ENCODE data around the gene MAP3K2.
"Not testable (repeated sequence)": the region's sequence is repeated elsewhere in the genome, so short reads cannot be mapped to it uniquely, and the experiment has no call there.

MAP3K2 gene

DNA sequence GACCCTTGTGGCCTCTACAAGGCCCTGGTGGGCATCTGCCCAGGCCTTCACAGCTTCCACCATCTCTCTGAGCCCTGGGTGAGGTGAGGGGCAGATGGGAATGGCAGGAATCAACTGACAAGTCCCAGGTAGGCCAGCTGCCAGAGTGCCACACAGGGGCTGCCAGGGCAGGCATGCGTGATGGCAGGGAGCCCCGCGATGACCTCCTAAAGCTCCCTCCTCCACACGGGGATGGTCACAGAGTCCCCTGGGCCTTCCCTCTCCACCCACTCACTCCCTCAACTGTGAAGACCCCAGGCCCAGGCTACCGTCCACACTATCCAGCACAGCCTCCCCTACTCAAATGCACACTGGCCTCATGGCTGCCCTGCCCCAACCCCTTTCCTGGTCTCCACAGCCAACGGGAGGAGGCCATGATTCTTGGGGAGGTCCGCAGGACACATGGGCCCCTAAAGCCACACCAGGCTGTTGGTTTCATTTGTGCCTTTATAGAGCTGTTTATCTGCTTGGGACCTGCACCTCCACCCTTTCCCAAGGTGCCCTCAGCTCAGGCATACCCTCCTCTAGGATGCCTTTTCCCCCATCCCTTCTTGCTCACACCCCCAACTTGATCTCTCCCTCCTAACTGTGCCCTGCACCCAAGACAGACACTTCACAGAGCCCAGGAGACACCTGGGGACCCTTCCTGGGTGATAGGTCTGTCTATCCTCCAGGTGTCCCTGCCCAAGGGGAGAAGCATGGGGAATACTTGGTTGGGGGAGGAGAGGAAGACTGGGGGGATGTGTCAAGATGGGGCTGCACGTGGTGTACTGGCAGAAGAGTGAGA is 32.5 kb upstream of the MAP3K2 start:
- DNase-seq (ENCODE audit: low read depth): no peak

DNA sequence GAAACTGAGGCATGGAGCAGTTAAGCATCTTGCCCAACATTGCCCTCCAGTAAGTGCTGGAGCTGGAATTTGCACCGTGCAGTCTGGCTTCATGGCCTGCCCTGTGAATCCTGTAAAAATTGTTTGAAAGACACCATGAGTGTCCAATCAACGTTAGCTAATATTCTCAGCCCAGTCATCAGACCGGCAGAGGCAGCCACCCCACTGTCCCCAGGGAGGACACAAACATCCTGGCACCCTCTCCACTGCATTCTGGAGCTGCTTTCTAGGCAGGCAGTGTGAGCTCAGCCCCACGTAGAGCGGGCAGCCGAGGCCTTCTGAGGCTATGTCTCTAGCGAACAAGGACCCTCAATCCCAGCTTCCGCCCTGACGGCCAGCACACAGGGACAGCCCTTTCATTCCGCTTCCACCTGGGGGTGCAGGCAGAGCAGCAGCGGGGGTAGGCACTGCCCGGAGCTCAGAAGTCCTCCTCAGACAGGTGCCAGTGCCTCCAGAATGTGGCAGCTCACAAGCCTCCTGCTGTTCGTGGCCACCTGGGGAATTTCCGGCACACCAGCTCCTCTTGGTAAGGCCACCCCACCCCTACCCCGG is 31.8 kb upstream of the MAP3K2 start:
- DNase-seq (ENCODE audit: low read depth): no peak

DNA sequence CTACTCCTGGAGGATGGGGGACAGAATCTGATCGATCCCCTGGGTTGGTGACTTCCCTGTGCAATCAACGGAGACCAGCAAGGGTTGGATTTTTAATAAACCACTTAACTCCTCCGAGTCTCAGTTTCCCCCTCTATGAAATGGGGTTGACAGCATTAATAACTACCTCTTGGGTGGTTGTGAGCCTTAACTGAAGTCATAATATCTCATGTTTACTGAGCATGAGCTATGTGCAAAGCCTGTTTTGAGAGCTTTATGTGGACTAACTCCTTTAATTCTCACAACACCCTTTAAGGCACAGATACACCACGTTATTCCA is 31.3 kb upstream of the MAP3K2 start:
- no peak for DNase-seq (ENCODE audit: low read depth)

DNA sequence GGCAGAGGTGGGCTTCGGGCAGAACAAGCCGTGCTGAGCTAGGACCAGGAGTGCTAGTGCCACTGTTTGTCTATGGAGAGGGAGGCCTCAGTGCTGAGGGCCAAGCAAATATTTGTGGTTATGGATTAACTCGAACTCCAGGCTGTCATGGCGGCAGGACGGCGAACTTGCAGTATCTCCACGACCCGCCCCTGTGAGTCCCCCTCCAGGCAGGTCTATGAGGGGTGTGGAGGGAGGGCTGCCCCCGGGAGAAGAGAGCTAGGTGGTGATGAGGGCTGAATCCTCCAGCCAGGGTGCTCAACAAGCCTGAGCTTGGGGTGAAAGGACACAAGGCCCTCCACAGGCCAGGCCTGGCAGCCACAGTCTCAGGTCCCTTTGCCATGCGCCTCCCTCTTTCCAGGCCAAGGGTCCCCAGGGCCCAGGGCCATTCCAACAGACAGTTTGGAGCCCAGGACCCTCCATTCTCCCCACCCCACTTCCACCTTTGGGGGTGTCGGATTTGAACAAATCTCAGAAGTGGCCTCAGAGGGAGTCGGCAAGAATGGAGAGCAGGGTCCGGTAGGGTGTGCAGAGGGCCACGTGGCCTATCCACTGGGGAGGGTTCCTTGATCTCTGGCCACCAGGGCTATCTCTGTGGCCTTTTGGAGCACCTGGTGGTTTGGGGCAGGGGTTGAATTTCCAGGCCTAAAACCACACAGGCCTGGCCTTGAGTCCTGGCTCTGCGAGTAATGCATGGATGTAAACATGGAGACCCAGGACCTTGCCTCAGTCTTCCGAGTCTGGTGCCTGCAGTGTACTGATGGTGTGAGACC is 30.7 kb upstream of the MAP3K2 start, which contains the start of gene PROC:
Gene PROC (plus strand): TSS at position 128 of the 812 bp plus-strand sequence. CDS start 1,516 bp downstream, outside the sequence.
- DNase-seq (ENCODE audit: low read depth): no peak

DNA sequence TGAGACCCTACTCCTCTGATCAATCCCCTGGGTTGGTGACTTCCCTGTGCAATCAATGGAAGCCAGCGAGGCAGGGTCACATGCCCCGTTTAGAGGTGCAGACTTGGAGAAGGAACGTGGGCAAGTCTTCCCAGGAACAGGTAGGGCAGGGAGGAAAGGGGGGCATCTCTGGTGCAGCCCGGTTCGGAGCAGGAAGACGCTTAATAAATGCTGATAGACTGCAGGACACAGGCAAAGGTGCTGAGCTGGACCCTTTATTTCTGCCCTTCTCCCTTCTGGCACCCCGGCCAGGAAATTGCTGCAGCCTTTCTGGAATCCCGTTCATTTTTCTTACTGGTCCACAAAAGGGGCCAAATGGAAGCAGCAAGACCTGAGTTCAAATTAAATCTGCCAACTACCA is 29.6 kb upstream of the MAP3K2 start:
- DNase-seq (ENCODE audit: low read depth): no peak

DNA sequence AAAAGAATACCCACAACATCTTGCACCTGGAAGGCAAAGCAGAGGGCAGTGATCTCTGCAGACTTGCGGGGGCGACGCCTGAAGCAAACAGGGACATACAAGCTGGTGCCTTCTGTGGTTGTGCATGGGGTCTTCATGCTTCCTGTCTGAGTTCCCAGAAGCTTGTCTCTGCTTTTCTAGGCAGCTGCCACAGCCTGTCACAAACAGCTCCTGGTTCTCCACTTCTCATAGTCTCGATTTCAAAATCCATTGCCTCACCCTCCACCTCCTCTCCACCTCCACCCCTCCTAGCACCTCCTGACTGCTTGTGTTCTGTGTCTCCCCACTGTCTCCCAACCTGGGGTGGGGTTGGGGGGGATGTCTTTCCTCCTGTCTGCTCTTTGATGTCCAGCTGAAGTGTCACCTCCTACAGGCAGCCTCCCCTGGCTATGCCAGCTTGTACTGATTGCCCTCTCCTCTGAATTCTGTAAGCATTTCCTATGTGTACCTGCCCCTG is 28.8 kb upstream of the MAP3K2 start:
- no peak for DNase-seq (ENCODE audit: low read depth)

DNA sequence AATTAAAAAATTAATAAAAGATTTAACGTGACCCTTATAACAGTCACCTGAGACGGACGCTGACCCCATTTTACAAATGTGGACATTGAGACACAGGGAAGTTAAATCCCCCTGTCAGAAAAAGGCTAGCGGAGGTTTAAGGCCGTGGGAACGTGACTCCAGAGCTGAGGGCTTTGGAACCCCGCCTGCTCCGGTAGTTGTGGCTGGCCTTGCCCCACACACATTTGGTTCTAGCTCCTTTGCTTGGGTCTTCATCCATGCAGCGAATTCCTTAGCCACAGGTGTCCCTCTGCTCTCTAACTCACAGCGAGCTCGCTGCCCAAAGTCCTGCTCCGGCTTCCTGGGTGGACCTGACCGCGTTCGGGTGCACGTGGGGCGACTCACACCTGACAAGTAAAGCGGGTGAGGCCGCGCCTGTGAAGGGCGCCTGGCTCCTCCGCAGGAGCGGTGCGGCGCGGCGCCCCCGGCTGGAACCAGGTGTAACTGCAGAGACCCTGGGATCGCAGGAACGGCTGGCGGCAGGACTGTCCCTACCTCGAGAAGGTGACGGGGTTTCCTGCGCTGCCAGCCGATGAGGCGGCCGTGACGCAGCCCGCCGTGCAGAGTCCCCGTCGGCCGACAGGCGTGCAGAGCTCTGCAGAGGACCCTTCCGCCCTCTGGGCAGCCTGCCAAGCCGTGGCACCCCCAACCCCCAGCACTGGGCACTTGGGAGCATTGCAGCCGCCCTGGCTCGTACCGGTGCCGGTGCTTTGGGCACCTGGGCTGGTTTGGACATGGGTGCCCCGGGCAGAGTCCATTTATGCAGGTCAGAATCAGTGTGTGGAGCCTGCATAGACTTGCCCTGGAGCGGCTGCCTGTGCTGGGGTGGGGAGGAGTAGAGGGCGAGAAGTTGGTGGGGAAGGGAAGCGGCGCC is 28.1 kb upstream of the MAP3K2 start:
- peak; percentile 56 for DNase-seq (ENCODE audit: low read depth)

DNA sequence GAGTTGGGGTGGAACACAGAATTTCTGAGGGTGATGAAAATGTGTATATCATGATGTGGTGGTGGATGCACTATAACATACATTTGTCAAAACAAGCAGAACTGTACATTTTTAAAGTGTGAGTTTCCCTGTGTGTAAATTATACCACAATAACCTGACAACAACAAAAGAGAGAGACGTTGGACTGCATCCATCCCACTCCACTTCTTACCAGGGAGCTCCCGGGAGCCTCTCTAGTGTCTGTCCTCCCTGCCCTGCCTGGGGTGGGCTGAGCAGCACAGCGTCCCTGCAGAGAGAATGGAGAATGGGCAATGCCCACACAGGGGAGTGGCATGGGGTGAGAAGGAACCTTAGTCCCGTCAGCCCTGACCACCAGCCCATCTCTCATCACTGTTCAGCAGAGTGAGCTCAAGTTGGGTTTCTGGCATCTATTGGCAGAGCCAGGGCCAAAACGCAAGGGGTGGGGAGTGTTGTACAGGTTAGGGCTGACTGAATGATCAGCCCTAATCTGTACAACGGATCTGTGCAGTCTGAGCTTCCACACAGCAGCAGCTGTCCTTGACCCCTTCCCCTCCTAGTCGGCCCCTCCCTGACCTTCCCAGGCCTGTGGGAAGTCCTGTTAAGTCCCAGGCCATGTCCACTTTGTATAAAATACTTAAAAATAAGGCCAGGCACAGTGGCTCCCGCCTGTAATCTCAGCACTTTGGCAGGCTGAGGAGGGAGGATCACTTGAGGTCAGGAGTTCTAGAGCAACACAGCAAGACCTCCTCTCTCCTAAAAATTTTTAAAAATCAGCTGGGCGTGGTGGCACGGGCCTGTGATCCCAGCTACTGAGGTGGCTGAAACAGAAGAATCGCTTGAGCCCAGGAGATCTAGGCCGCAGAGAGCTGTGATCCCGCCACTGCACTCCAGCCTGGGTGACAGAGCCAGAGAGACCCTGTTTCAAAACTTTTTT is 27.1 kb upstream of the MAP3K2 start:
- no peak for DNase-seq (ENCODE audit: low read depth)

DNA sequence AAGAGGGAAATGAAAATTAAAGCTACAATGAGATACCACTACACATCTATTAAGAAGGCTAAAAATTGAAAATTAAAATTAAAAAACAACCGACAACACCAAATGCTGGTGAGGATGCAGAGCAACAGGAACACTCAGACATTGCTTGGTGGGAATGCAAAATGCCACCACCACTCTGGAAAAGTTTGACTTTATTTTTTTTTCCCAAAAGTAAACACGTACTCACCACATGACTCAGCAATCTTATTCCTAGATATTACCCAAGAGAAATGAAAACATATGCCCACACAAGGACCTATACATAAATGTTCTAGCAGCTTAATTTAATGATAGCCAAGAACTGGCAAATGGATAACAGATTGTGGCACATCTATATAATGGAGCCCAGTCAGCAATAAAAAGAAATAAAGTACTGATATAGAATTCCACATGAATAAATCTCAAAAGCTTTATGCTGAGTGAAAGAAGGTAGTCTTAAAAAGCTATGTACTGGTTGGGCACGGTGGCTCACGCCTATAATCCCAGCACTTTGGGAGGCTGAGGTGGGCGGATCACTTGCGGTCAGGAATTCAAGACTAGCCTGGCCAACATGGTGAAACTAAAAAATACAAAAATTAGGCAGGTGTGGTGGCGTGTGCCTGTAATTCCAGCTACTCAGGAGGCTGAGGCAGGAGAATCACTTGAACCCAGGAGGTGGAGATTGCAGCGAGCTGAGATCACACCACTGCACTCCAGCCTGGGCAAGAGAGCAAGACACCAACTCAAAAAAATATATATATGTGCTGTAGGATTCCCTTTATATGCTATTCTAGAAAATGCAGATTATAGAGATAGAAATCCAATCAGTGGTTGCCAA is 26.2 kb upstream of the MAP3K2 start:
- DNase-seq (ENCODE audit: low read depth): no peak

DNA sequence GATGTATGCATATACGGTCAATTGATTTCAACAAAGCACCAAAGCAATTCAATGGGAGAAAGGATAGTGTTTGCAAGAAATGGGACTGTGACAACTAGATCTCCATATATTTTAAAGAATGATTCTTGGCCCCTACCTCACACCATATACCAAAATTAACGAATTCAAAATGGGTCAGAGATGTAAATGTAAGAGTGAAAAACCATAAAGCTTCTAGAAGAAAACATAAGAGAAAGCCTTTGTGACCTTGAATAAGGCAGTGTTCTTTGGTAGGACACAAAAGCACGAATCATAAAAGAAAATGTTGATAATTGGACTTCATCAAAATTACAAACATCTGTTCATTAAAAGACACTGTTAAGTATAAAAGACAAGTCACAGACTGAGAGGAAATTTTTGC is 25.4 kb upstream of the MAP3K2 start:
- no peak for DNase-seq (ENCODE audit: low read depth)

DNA sequence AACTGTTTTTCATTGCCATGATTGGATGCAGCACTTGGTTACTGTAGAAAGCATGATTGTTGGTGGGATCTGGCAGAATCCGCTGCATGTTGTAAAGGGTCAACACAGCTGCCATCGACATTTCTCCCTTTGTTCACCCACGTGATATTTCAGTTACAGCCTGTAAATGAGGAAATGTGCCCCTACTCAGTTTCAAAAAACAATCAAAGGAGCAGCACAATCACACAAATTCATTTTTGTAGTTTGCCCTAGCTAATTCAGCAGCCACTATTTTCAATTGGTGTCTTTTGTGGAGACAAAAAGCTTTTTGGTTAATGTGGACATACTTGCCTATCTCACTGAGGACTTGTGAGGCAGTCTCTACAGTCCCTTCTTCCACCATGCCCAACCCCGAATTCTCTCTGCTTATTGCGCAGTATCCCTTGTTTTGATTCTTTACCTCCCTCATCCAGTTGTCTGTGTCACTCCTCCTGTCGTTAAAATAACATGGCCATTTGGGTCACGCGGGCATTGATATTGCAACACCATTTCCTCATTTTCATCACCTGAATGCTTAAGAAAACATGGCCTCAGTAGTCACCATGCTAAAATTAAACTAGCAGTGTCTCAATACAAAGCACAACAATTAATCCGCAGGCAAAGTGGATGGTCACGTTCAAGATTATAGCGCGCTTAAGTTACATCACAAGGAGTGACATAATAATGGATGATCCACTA is 24.0 kb upstream of the MAP3K2 start:
- no peak for DNase-seq (ENCODE audit: low read depth)

DNA sequence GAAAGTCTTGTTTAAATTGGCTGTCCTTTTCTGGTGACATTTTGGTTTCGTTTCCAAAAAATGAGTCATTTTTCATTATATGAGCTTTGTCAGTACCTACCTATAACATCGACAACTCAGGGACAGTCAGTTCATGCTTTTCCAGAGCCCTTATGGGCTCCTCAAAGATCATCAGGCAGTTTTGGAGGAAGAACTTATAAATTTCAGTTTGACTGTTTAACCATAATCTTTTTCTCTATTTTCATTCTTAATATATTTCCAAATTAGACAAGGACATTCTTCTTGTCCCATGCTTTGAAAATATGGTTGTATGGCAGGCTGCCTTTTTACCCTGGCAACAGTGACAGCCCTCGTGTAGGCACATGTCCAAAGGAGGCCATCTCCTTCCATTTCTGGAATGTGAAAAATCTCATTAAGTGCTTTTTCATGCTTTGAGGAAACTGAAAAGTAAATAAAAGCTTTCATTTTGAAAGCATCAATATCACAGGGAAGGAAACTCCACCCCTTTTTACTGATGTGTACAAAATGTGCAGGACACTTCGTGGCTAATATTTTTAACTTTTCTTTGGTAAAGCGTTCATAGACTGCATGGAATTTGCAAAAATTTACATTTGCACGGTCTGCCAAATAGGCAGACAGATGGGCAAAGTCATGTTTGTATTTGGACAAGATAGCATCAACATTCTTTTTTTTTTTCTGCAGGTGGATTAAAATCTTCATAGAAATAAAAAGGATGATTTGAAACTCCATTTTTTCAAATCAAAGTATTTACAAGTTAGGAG is 23.3 kb upstream of the MAP3K2 start:
- no peak for DNase-seq (ENCODE audit: low read depth)

DNA sequence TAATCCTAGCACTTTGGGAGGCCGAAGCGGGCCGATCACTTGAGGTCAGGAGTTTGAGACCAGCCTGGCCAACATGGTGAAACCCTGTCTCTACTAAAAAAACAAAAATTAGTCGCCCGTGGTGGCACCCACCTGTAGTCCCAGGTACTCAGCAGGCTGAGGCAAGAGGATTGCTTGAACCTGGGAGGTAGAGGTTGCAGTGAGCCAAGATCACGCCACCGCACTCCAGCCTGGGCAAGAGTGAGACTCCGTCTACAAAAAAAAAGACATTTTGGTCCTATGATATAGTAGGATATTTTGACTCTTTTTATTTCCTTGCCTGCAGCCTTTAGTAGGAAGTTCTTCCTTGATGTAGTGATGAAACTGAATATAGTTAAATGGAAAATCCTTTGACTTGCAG is 21.9 kb upstream of the MAP3K2 start:
- DNase-seq (ENCODE audit: low read depth): not testable (repeated sequence)

DNA sequence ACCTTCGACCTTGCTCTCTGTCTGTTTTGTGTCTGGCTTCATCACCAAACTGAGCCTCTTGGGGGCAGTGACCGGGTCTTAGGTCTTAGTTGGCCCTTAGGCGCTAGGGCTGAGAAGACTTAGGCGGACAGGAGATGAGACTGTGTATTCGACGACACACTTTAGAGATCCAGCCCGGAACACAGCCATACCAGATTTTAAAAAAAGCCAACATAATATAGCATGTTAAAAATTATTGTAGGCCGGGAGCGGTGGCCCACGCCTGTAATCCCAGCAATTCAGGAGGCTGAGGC is 21.0 kb upstream of the MAP3K2 start:
- DNase-seq (ENCODE audit: low read depth): no peak

DNA sequence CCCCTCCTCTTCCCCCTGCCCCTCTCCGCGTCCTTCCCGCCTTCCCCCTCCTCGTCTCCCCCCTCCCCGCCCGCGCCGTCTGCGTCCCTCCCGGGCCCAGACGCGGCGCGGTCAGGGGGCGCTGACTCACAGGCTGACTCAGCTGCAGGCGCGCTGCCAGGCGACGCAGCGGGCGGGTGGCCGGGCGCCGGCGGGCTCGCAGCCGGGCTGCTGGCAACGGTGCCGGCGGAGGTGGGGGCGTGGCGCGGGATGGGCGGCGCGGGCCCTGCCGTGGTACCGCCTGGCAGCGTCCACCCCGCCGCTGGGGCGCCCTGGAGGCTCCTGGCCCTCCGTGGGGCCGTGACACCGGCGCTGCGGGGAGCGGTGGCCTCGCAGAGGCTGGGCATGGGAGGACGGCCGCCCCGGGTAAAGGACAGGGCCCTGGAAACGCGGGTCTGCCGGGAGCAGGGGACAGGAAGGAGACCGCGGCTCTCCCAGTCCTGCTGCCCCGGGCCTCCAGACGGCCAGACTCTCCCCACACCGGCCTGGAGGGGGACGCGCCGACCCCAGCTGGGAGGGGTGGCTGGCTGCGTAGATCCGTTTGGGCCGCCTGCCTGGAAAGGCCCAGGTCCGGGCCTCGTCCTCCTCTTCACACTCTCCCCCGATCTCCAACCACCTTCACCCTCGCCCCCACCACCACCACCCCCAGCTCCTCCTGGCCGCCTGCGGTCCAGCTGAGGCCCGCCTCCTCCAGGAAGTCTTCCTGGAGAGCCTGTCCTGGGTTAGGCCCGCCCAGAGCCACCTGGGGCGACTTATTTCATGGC is 20.4 kb upstream of the MAP3K2 start:
- DNase-seq (ENCODE audit: low read depth): peak; percentile 69

DNA sequence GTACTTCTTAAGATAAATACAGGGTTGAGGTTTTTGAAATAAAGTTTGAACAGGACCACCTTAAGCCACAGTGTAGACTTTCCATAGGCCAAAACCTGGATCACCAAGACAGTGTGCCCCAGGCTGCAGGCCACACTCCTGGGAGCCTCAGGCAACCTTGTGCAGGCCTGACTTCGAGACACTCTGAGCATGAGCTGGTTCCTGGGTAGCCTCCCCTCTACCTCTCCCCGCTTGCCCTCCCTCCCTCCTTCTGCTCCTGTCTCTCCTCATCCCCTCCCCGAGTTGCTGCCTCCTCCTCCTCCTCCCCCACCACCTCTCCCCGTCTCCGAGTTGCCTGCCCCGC is 19.9 kb upstream of the MAP3K2 start:
- no peak for DNase-seq (ENCODE audit: low read depth)

DNA sequence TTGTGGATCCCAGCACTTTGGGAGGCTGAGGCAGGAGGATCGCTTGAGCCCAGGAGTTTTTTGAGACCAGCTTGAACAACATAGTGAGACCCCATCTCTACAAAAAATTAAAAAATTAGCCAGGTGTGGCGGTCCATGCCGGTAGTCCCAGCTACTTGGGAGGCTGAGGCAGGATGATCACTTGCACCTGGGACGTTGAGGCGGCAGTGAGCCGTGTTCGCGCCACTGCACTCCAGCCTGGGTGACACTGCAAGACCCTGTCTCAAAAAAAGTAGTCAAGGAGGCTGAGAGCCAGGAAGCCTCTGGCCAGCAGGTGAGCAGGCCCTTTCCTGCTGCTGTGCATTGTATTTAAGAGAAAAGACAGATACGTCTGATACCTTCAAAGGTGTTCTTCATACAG is 19.3 kb upstream of the MAP3K2 start:
- no peak for DNase-seq (ENCODE audit: low read depth)

DNA sequence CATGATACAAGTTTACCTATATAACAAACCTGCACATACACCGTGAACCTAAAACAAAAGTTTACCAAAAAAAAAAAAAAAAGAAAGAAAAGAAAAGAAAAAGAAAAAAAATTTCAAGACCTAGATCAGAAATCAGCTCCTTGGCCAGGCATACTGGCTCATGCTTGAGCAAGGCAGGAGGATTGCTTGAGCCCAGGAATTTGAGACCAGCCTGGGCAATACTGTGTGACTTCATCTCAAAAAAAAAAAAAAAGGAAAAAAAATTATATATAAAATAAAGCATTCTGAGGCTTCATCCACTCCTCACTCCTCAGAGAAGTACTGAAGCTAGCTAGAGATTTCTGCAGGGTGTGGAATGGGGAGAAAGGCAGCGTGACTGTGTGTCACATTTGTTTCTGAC is 18.7 kb upstream of the MAP3K2 start:
- DNase-seq (ENCODE audit: low read depth): no peak
